NT2/D1 (cell line): ENCODE results near the gene CPNE9.

Experiments used
- DNase-seq: peaks from one replicate; pipeline ENCODE4 v3.0.0-alpha.2; 2011; ENCODE audit warnings: low read depth, low spot score
- H3K27me3 ChIP-seq: 2 replicates; pipeline ENCODE4 v1.6.0; 2011; ENCODE audit warnings: mild to moderate bottlenecking; ENCODE audit not compliant: insufficient read length, insufficient read depth
- H3K36me3 ChIP-seq: 2 replicates; pipeline ENCODE4 v1.6.1; 2011; ENCODE audit warnings: mild to moderate bottlenecking, low read length, mixed read lengths; ENCODE audit not compliant: insufficient read depth, insufficient read length
- H3K4me1 ChIP-seq: 2 replicates; pipeline ENCODE4 v1.5.1; 2011; ENCODE audit not compliant: insufficient read depth, insufficient read length
- H3K4me3 ChIP-seq: 2 replicates; pipeline ENCODE4 v1.5.1; 2011; ENCODE audit warnings: low read depth; ENCODE audit not compliant: insufficient read length
- H3K9ac ChIP-seq: 2 replicates; pipeline ENCODE4 v1.6.0; 2011; ENCODE audit warnings: low read depth; ENCODE audit not compliant: insufficient read length
- H3K9me3 ChIP-seq: 2 replicates; pipeline ENCODE4 v1.5.1; 2011; ENCODE audit warnings: mild to moderate bottlenecking, low read length; ENCODE audit not compliant: insufficient read depth
- SUZ12 ChIP-seq: IDR thresholded peaks from 2 replicates; pipeline ENCODE4 v1.6.1; 2011; ENCODE audit not compliant: insufficient read length, insufficient read depth; ENCODE audit errors: extremely low read depth
- YY1 ChIP-seq: IDR thresholded peaks from 2 replicates; pipeline ENCODE4 v1.6.1; 2011; ENCODE audit not compliant: insufficient read length, insufficient read depth
- ZNF274 ChIP-seq: IDR thresholded peaks from 2 replicates; pipeline ENCODE4 v1.6.1; 2011; ENCODE audit warnings: mild to moderate bottlenecking, low read depth, low read length

The CPNE9 gene, protein sequence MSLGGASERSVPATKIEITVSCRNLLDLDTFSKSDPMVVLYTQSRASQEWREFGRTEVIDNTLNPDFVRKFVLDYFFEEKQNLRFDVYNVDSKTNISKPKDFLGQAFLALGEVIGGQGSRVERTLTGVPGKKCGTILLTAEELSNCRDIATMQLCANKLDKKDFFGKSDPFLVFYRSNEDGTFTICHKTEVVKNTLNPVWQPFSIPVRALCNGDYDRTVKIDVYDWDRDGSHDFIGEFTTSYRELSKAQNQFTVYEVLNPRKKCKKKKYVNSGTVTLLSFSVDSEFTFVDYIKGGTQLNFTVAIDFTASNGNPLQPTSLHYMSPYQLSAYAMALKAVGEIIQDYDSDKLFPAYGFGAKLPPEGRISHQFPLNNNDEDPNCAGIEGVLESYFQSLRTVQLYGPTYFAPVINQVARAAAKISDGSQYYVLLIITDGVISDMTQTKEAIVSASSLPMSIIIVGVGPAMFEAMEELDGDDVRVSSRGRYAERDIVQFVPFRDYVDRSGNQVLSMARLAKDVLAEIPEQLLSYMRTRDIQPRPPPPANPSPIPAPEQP

DNA sequence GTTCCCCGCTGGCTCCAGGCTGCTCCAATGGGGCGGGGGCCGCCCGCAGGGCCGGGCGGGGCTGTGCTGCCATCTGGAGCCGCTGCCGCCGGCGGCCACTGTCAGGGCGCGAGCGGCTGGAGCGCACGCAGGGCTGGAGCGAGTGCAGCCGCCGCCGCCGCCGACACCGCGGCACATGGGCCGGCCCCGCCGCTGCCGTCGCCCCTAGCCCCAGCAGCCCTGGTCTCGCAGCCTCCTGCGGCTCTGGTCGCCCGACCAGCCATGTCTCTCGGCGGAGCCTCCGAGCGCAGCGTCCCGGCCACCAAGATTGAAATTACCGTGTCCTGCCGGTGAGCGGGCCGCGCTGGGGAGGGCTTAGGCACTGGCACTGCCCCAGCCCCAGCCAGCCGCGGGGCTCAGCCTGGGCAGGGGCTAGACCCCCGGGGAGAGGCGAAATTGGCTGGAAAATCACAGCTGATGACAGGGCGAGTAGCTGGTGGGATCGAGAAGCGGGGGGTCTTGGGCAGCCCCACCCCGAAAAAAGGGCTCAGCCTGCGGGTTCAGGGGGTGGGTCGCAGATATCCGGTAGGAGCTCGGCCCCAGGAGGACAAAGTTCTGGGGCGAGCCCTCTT is at the start of gene CPNE9:
Gene CPNE9, plus strand, starts transcription at position 98 of the 611 bp plus-strand sequence. Its CDS starts 164 bp downstream, at position 262.
- no peaks in the 10 kb centered on the region for H3K9me3 ChIP-seq
- H3K36me3 ChIP-seq: peaks cover 25% of the 10 kb centered on the region
- peak within 1 kb of the TSS; percentile 46 for H3K4me3 ChIP-seq
- DNase-seq: no peak
- peaks cover 5% of the 10 kb centered on the region for H3K4me1 ChIP-seq
- H3K9ac ChIP-seq: peak within 1 kb of the TSS; percentile 50
- H3K27me3 ChIP-seq: peaks cover 18% of the 10 kb centered on the region
- TF ChIP-seq ZNF274: no peak
- TF ChIP-seq SUZ12: no peak
- TF ChIP-seq YY1: no peak

DNA sequence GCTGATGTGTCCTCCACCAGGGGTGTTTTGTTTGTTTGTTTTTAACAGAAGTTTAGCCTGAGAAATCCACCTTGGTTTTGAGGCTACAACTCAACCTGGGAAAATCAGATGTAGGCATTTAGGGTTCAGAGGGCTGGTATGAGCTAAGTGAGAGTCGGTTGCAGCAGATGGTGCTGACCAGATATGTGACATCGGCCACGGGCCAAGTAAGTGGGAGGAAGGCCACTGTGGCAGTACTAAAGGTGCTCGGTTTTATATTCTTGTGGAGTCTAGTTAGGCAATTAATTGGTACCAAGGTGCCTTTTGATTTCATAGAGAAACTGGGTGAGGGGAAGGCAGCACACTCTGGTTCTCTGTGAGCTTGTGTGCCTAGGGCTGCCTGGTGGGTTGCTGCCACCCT is 43.8 kb upstream of the CPNE9 start:
- DNase-seq: no peak
- Histone ChIP-seq H3K36me3 (peaks cover 75% of the 10 kb centered on the region), H3K9me3 (no peaks in the 10 kb centered on the region), H3K4me1 (no peaks in the 10 kb centered on the region), H3K4me3 (no peak overlapping the region), H3K27me3 (no peaks in the 10 kb centered on the region), H3K9ac (no peak overlapping the region)
- TF ChIP-seq SUZ12: no peak
- TF ChIP-seq YY1: no peak
- TF ChIP-seq ZNF274: no peak

DNA sequence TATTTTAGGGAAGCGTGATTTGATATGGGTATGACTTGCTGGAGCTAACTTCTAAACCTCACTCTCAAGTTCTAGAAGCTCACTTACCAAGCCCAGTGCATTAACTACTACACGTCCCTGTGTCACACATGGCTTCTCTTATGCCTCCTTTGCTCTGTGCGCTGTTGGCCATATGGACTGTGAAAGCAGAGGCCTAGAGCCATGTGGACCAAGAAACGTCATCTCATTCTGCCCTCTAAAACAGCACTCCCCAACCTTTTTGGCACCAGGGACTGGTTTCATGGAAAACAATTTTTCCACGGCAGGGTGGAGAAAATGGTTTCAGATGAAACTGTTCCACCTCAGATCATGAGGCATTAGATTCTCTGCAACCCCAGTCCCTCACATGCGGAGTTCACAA is 42.7 kb upstream of the CPNE9 start:
- Histone ChIP-seq H3K4me3 (no peak overlapping the region), H3K9me3 (no peaks in the 10 kb centered on the region), H3K27me3 (no peaks in the 10 kb centered on the region), H3K9ac (no peak overlapping the region), H3K36me3 (peaks cover 74% of the 10 kb centered on the region), H3K4me1 (no peaks in the 10 kb centered on the region)
- DNase-seq: no peak
- TF ChIP-seq YY1: no peak
- no peak for TF ChIP-seq SUZ12

DNA sequence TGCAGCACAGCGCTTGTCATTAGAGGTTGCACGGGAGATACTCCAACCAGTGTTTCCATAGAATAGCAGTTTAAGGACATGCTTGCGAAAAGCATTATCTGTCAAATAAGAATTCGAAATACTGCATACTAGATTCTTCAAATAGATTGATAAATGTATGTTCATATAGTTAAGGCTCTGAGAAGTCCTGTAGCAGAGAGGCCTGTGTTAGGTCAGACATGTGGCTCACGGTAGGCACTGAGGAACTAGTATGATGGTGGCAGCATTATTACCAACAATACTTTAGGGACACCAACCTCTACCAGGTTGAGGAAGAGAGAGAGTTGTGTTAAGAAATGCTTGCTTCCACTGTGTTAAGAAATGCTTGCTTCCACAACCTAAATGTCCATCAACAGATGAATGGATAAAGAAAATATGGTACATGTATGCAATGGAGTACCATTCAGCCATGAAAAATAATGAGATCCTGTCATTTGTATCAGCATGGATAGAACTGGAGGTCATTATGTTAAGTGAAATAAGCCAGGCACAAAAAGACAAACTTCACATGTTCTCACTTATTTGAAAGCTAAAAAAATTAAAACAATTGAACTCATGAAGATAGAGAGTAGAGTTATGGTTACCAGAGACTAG is 39.4 kb upstream of the CPNE9 start:
- no peak overlapping the region for H3K9ac ChIP-seq
- peaks cover 75% of the 10 kb centered on the region for H3K36me3 ChIP-seq
- no peak for DNase-seq
- no peaks in the 10 kb centered on the region for H3K4me1 ChIP-seq
- H3K9me3 ChIP-seq: no peaks in the 10 kb centered on the region
- no peak overlapping the region for H3K4me3 ChIP-seq
- H3K27me3 ChIP-seq: no peaks in the 10 kb centered on the region
- TF ChIP-seq ZNF274 (no peak), SUZ12 (no peak), YY1 (no peak)

DNA sequence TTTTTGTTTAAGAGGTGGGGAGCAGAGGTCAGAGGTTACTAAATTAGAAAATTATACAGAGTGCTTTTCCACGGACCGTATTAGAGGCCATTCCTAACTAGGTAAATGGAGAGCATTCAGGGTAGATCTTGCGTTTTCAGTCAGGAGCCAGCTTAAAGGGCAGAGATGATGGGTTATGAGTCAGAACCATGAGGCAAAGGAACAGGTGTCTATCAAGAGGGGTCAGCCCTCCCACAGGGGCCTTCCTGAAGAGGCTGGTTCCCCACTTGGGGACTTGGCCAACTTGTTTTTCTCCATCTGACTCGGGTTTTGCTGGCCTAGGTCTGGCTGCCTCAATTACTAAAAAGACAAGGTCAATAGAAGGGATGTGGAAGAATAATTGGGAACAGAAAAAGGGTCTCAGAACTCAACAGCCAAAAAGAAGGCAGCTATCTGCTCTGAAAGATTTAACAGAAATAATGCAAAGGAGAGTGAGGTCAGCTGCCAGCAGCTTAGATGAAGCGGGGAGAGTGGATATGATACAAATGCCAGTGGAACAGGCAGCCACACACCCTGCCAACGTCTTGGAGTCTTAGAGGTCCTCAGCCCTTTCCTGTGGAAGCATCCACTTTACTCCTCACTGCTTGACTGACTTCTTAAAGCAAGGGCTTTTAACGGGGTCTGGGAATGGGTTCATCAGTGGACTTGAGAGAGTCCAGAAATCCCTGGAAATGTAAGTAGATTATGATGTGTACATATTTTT is 36.8 kb upstream of the CPNE9 start:
- TF ChIP-seq ZNF274 (no peak), SUZ12 (no peak), YY1 (no peak)
- Histone ChIP-seq H3K9me3 (no peaks in the 10 kb centered on the region), H3K4me3 (no peak overlapping the region), H3K9ac (no peak overlapping the region), H3K27me3 (no peaks in the 10 kb centered on the region), H3K4me1 (no peaks in the 10 kb centered on the region), H3K36me3 (peaks cover 73% of the 10 kb centered on the region)
- DNase-seq: no peak

DNA sequence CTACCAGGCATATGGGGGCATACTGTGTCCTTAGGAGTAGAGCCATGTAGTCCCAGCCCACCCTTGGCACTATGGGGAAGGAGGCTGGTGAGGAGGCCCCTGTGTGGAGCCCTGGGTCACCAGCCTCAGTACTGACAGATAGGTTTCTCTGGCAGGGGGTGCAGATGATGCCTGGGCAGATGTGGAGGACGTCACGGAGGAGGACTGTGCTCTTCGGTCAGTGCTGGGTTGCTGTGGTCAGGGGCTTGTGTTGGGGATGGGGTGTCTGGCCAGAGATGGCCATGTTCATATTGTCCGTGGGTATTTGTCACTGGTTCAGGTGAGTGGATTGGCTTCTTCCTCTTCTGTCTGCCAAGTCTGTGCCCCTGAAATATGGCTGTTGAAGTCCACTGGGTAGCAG is 34.4 kb upstream of the CPNE9 start:
- Histone ChIP-seq H3K36me3 (peaks cover 78% of the 10 kb centered on the region), H3K27me3 (no peaks in the 10 kb centered on the region), H3K4me1 (no peaks in the 10 kb centered on the region), H3K9ac (no peak overlapping the region), H3K4me3 (no peak overlapping the region), H3K9me3 (no peaks in the 10 kb centered on the region)
- TF ChIP-seq YY1 (no peak), ZNF274 (no peak), SUZ12 (no peak)
- DNase-seq: no peak
